Right lung (tissue), 5 donors: ENCODE measurements around the gene ENOX2. TPM values are rescaled to one million over a fixed set of nuclear protein-coding genes. Genes with fewer than 3 reads are reported as not detected.

Experiments used
- DNase-seq, 2 donors: peaks; one replicate each; pipeline ENCODE4 v3.0.0-alpha.2; 2013
- polyA plus RNA-seq, 5 donors: library from polyadenylated mRNA; unstranded; fragments of 120-200 nt; gene quantifications; one replicate each; pipeline versions ENCODE4 v1.2.1 to v1.2.3, GENCODE V29; 2013; ENCODE audit warnings: inconsistent platforms in 1 of 5, low replicate concordance in 1 of 5; ENCODE audit not compliant: insufficient read length in 5 of 5, insufficient read depth in 1 of 5

ENOX2 gene
- polyA plus RNA-seq, 5 donors: 1.6 to 10.7 (median 8.8) TPM

DNA sequence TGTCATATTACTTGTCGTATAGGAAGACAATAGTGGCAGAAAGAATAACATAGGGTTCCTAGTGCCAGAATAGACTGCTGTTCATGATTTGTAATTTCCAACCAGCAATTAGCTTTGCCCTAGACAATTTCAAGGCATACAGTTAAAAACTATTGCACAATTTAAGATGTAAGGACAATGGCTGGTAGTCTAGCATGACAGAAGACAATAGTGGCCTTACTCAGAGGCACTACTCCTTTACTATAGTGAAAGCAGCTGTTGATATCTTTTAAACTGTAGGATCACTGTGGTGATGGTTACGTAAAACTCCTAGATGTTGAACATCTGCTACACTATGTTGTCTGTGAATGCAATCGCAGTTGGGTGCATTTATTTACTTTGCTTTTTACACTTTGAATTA lies 266.7 kb downstream of the ENOX2 start:
- DNase-seq: no peak

DNA sequence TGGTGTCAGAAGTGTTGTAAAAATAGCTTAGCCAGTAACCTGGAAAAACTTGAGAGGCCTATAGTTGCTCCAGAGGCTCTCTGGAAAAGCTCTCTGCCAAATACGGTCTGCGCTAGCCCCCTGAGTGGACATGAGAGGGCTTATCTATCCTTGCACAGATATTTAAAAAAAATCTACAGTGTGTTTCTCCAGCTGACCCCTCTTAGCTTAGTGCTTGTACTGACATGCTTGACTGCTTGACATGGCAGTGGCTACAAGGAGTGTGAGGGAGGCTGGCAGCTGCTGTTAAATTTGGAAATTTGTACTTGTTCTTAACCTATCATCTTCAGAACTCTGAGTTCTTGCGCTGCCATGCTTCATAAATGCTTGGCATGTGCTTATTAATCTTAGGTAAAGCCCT lies 272.0 kb downstream of the ENOX2 start:
- DNase-seq: no peak

DNA sequence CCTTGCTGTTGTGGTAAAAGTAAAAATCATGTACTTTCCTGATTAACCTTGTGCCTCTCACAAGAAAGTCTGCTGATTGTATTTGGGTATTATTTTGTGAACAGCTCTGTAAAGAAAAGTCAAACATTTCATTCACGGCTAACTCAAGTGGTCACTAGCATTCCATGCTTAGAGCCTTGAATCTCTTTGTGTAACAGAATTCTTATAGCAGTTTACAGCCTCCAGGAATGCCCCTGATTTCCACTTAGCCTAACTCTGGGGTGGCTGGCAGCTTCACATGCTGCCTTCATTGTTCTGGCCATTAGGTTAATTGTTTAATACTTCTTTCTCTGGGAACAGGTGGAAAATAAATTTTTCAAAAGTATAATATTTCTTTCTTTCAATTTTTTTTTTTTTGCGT lies 274.5 kb downstream of the ENOX2 start:
- no peak for DNase-seq

DNA sequence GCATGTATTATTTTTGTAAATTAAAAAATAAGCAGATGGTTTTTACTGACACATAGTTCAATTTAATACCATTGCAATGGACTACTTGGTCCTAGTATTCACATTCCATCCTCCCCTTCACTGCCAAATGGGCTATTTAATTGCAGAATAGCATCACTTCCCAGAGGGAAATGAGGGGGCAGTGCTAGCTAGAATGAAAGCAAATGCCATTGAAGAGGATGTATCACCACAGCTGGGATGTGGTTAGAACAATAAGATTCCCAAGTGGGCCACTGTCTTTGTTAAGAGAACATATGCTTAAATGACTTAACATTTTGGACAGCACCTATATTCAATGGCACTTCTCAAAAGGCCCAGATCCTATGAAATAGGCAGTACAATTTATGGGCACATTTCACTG lies 276.5 kb downstream of the ENOX2 start:
- DNase-seq: no peak

DNA sequence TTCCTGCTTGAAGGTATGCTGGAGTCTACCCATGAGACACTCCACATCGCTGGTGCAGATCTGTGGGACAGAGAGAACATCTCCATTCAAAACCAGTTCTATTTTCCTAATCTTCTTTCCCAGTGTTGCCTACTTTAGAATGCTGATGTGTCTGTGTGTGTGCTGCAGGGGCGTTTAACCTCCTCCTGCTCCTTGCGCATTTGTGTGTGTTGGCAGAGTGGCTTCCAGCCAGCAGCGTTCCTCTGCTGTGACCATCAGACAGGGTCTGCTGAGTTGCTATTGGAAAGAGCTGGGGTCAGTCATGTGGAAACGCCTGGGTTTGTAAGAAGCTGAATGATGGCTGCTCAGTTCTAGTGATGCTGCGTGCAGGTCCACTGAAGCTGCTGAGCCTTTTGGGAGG lies 277.6 kb downstream of the ENOX2 start:
- DNase-seq: no peak

DNA sequence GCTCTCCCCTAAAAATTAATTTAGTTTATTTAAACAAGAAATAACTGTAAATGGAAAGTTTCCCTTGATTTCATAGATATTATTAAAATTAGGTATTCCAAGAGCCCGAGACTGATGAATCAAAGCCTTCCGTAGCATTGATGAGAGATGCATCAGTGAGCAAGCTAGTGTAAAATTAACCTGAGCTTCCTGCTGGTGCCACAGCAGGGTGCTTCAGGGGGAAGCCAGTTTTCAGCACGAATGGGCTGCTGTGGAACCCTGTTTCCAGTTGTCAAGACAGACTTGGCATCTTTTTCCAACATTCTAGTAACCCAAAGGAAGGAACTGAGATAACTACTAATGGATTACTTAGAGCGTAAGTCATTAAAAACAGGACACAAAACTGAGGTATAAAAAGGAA lies 279.5 kb downstream of the ENOX2 start:
- no peak for DNase-seq

DNA sequence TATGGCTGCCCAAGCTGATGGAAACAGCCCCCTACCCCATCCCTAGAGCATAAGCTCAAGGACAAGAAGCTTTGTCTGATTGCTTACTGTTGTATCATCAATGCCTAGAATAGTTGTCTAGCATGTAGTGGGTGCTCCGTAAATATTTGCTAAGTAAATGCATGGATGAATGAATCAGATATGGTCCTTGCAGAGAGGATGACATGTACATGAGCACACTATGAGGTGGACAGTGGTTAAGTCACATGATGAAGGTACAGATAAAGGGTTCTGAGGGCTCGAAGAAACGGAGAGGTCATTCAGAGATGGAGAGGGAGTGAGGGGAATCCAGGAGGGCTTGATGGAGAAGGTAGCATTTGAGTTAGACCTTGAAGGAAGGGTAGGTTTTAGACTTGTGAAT lies 287.1 kb downstream of the ENOX2 start:
- no peak for DNase-seq

DNA sequence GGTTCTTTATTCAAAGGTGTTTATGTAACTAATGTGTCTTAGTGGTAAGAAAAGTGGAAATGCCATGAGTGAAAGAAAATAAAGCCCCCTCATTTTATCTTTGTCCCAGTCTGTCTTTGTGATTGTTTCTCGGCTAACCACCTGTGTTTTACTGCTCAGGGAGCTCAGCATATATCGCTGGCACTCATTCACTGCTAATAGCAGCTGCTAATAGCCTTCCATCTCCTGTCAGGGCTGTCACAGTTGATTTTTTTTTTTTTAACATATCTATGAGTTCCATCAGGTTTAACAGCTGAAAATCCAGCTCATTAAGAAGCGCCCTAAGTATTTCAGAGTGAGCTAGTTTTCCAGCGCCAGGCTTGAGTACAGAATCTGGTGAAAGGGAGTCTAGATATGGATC lies 295.6 kb downstream of the ENOX2 start:
- no peak for DNase-seq

DNA sequence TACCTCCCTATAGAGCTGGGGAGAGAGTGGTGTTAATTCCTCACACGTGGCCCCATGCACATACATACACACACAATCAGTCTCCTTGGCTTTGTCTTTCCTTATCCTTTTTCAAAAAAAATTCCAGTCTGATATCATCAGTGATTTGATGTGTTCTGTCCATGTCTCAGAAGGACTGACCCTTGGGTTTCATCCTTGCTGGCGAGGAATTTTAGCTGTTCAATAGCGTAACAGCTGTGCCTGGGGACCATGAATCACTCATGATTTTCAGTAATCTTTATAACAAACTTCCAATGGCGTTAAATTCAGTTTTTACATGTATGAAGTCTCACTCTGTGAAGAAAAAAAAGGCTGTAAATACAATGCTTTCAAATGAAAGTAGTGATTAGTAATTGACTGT lies 296.6 kb downstream of the ENOX2 start:
- DNase-seq: no peak

DNA sequence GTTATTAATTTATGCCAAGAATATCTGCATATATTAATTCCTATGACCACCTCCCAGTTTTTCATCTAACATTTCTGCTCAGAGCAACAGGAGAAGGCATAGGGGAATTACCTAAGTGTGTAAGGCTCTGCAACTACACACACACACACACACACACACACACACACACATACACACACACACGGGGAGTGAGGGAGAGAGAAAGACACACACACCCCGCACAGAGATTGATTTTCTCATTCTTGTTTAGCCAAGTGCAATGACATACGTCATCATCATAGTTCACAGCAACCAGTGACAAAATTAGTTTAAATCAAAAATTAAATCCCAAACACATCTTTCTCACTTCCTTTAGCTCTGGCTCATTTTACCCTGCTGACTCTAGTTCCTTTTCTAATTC lies 298.1 kb downstream of the ENOX2 start:
- no peak for DNase-seq

DNA sequence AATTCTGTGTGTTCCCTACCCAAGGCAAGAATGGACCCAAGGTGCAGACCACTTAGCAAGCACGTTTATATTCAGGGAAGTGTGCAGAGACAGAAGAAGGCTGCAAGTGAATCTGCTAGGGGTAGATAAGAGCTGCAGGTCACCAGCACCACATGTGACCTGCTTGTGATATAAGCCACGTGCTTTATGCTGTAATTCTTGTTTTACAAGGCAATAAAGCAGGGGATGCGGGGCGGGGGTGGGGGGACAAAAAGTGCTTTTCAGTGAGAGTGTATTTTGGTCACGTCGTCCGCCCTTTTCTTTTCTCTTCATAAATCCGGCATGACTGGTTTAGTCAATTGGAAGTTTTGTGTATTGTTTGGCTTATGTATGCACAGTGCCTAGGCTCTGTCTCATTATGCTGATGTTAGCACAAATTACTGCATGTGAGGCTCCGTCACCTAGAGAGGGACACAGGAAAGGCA lies 308.5 kb downstream of the ENOX2 start:
- no peak for DNase-seq

DNA sequence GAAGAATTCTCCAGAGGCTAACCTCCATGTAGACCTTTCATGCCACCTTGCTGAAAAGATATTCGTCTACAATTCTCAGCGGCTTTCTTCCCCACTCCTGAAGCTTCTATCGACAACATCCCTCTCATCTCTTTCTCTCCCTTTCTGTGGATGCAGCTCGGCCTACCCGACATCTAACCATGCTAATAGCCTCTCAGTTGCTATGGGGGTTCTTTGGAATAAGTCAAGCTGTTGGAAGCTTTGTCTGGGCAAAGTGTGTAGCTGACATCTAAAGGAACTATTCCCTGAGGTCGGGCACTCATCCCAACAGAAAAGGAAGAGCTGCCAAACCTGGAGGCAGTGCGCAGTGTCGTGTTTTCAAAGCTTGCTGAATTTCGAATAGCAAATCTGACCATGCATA lies 309.1 kb downstream of the ENOX2 start:
- DNase-seq: no peak

DNA sequence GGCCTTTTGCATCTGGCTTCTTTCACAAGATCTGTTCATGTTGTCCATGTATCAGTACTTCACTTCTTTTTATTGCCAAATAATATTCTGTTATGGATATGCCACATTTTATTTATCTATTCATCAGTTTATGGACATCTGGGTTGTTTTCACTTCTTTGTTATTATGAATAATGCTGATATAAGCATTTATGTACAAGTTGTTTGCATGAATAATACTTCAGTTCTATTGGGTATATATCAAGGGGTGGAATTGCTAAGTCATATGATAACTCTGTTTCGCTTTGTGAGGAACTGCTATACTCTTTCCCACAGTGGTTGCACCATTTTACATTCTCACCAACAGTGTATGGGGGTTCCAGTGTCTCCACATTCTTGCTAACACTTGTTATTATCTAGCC lies 310.8 kb downstream of the ENOX2 start:
- no peak for DNase-seq

DNA sequence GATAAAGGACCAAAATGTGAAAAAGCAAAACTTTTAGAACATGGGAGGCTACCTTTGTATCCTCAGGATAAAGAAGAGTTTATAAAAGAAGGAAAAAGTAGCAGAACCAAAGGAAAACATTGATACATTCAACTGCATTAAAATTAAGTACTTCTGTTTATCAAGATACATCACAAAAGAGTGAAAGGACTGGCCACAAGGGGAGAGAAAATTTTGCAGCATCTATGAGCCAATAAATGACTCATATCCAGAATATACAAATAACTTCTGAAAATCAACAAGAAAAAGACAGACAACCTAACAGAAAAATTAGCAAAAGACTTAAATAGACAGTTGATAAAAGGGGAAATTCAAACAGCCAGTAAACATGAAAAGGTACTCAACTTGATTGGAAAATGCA lies 324.1 kb downstream of the ENOX2 start:
- DNase-seq: no peak

DNA sequence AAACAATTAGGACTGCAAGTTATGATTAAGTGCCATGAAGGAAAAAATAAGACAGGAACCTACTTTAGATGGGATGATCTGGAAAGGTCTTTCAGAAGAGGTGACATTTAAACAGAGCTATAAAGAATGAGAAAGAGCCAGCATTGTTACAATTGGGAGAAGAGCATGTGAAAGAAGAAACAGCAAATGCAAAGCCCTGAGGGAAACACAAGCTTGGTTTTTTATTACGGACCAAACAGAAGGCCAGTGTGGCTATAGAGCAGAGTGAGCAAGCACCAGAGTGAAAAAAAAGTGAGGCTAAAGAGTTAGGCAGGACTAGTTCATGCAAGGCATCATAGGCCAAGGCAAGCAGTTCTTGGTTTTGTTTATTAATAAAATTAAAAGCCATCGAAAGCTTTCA lies 325.6 kb downstream of the ENOX2 start:
- no peak for DNase-seq

DNA sequence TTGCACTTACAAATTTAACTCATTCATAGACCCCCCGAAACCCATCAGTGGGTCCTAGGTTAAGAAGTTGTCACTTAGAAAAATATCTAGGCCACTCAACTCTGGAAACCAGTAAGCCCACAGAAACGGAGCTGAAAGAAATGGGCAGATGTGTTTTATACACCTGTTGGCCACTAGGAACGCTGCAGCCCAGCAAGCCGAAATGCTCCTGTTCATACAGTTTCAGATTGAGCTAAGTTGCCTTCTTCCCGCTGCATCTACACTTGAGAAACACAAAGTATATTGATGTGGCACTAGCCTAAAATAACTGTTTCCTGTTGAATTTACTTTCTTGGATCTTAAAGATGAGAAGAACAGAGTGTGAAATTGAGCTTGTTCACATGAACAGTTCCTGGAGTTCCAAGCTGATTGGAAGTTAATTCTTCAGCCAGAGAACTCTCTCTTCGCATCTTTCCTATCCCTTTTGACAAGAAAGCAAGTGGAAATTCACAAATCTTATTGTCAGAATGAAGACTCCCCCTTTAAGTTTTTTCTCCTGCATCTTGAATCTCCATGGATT lies 327.1 kb downstream of the ENOX2 start:
- peak in 1 of 2 donors; percentile 5 for DNase-seq

Other genes with a start within 250 kb of the ENOX2 start
- gene ARHGAP36, start 155.1 kb upstream of the ENOX2 start, polyA plus RNA-seq: 10 to 100 TPM in 1 of 5 donors, under 1 TPM in 4; 0.31 to 16.0 (median 0.46) TPM